ENCODE results near the gene TCF15.

GRCh38 chr20:652615-653109 lies 42.6 kb upstream of the TCF15 start:
- TF ChIP-seq CTCF (conservative IDR thresholded peaks at IDR 0.05; ENCODE audit: low read depth, low read length) (no peak), EZH2 (IDR thresholded peaks at IDR 0.05; ENCODE audit: low read length, unreplicated experiment) (no peak), EZH2phosphoT487 (IDR thresholded peaks at IDR 0.05; ENCODE audit: borderline replicate concordance, low read length) (no peak)
